T-helper 9 cell (primary cell): ENCODE results near the gene AKT1.
"Not testable (repeated sequence)": the region's sequence is repeated elsewhere in the genome, so short reads cannot be mapped to it uniquely, and the experiment has no call there.

ENCODE experiments used
- DNase-seq: peaks from one replicate; pipeline ENCODE4 v3.0.0-alpha.2; 2020

AKT1 gene

DNA sequence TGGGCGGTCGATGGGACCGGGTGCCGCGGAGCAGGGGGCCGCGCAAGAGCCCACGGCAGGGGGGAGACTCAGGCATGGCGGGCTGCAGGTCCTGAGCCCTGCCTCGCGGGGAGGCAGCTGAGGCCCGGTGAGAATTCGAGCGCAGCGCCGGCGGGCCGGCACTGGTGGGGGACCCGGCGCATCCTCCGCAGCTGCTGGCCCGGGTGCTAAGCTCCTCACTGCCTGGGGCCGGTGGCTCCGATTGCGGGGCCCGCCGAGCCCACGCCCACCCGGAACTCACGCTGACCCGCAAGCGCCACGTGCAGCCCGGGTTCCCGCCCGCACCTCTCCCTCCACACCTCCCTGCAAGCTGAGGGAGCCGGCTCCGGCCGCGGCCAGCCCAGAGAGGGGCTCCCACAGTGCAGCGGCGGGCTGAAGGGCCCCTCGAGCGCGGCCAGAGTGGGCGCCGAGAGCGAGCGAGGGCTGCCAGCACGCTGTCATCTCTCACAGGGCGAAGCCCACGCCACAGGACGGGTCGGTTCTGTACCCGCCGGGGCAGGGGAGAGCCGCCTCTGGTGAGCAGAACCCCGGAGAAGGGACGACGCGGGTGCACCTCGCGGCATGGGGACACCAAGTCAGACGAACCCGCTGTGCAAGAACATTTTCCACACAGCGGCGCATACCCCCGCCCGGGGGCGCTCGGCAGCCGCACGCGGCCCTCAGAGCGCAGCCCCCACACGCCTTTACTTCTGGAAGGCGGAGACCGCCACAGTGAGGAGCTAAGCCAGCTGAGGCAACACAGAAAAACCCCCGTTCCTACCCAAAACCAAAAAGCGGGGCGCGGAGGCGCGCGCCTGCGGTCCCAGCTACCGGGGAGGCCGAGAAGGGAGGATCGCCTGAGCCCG lies 43.8 kb downstream of the AKT1 start:
- no peak for DNase-seq

- DNase-seq = not testable (repeated sequence)
Measured at GRCh38 chr14:104750753-104751057, 44.8 kb downstream of the AKT1 start.

DNA sequence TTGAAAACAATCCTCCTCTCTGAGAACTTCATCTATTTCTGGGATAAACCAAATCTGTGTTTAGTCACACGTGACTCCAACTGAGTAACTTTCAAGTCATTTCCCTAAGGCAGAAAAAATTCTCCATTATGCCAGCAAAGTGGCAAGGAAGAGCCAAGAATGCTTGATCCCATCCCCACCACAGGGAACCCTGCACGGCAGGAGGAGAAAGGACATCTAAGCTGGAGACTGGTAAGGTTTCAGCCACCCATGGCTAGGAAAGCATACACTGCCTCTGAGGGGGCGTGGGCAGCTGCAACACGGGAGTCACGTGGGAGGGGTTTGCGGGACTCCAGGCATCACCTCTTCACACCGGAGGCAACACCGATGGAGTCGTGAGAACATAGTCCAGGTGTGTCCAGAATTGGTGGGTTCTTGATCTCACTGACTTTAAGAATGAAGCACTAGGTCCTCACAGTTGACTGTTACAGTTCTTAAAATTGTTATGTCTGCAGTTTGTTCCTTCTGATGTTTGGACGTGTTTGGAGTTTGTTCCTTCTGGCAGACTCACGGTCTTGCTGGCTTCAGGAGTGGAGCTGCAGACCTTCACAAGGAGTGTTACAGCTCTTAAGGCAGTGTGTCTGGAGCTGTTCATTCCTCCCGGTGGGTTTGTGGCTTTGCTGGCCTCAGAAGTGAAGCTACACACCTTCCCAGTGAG lies 45.3 kb downstream of the AKT1 start:
- no peak for DNase-seq

DNA sequence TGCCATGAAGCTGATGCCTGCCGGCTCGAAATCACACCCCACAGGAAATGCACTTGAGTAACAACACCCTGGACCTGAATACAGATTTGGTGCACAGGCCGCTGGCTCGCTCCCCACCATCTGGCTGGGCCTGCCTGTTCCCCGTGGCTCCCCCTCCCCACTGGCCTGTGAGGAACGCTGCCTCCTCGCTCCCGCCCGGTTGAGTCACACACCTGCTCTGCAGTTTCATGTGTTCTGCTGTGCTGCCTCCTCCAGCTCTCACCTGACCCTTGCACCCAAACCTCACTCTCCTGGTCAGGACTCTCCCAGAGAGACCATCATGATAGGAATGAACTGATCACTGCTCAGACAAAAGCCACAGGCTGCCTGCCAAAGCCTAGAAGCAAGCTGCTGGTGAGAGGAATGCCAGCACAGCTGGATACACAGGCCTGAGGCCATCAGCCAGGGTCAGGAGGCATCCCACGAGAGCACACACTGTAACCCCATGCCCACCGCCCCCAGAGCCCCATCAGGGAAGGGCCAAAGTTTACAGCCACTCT lies 46.4 kb downstream of the AKT1 start:
- DNase-seq = no peak

DNA sequence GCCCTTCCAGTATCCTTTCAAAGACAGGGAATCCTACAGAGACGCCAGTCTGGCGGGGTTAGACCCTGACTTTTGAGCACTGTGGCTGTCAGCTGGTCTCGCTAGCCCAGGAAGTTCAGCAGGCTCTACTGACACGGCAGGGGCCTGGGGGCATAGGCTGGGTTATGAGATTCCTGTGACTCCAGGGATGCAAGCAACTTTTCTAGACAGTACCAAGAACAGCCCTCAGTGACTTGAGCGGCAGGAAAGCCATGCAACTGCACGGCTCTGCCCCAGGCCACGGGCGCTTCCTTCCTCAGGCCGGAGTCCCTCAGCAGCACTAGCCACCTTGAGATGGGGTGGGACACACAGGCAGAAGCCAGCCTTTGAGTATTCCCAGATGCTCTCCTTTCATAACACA lies 47.7 kb downstream of the AKT1 start:
- DNase-seq = no peak

DNA sequence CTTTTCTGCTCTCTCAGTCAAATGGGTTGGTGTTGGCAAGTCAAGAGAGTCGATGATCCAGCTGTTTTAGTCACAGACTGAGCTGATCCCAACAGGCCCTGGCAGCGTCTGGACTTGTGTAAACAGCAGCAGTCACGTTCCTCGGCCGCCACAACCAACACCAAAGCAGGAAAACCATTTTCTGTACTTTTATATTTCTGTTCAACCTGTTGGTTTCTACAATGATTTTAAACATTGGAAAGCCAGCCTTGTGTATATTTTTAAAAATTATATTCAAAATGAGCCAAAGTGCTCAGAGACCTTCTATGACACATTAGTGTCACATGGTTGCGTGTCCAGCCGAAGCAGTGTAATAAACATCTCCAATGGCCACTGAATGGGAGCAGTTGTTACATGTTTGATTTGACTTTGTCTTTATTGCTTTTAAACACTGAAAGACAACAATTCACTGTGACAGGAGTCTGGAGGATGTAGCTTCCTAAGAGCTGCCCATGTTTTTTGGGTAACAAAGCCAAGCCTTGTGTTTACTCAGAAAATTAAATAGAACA lies 48.5 kb downstream of the AKT1 start:
- no peak for DNase-seq

DNA sequence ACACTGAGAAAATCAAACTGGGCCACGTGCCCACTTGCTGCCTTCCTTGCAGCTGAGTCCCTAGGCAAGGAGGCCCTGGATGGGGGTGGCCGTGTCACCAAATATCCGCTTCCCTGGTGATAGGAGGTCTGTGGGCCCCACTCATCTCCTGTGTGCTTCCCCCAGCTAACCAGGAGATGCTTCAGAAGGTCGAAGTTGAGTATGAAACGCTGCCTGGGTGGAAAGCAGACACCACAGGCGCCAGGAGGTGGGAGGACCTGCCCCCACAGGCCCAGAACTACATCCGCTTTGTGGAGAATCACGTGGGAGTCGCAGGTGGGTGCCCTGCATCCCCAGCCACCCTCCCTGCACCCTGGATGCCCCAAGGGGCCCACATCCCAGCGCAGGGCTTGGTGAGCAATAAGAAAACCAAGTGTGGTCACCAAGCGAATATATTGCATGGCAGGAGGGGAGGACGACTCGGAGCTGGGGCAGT lies 49.4 kb downstream of the AKT1 start:
- no peak for DNase-seq

DNA sequence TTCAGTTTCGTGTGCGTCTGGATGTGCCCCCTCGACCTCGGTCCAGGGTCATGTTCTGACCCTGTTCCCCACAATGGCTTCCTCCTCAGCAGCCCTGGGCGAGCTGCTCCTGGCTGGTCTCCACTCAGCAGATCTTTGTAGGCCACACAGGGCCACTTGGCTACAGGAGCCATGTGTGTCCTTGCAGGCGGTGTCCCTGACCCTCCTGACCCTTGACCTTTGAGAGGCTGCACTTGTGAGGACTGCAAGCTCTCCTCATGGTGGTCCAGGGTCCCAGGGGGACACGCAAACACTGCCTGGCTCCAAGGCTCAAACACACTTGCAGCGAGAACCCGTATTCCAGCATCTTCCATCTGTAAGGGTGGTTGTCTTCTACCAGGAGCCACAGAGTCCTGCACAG lies 50.1 kb downstream of the AKT1 start:
- DNase-seq = no peak

DNA sequence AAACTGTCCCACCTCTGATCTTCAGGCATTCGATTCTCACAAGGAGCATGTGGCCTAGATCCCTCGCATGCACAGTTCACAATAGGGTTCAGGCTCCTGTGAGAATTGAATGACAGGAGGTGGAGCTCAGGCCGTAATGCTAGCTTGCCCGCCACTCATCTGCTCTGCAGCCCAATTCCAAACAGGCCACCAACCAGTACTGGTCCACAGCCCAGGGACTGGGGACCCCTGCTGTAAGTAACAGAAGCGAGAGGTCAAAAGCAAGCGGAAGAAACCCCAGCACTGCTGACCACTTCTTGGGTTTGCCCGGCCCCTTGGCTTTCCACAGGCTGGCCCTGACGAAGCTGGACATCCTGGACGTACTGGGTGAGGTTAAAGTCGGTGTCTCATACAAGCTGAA lies 51.1 kb downstream of the AKT1 start:
- DNase-seq = no peak

DNA sequence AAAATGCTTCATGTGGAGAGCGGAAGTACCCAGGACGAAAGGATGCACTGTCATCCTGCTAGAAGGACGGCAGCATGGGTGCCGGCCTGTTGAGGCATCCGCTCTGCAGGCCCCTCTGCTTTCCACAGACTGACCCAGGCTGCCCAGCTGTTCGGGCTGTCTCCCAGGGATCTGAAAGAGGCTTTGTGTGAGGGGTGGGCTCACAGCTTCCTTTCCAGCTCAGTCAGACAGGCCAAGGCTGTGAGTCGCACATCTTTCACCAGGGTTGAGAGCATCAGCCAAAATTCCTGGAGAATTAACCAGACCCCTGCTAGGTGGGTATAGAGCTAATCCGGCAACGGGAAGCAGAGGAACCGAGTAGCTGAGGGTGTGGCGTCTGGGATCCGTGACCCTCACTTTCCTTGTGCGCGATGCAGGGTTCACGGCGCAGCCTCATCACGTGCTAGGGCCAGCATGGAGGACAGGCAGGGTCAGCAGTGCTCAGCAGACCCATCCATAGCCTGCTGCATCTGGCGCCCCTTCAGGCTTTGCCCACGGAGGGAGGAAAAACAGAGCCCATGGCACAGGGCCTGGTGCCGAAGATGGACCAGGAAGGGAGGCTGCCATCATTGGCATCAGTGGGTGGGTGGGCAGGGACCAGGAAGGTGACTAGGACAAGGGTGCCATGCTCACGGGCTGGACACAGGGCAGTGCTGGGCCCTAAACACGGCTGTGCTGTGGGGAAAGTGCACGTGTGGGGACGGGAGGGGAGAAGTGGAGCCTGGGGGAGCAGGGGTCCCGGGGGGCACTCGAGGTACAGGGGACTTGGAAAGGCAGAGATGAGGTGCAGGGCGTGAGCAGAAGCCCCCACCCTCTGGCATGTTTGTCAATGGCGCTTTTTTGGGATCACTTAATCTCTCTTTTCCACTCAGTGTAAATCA lies 51.8 kb downstream of the AKT1 start:
- no peak for DNase-seq

DNA sequence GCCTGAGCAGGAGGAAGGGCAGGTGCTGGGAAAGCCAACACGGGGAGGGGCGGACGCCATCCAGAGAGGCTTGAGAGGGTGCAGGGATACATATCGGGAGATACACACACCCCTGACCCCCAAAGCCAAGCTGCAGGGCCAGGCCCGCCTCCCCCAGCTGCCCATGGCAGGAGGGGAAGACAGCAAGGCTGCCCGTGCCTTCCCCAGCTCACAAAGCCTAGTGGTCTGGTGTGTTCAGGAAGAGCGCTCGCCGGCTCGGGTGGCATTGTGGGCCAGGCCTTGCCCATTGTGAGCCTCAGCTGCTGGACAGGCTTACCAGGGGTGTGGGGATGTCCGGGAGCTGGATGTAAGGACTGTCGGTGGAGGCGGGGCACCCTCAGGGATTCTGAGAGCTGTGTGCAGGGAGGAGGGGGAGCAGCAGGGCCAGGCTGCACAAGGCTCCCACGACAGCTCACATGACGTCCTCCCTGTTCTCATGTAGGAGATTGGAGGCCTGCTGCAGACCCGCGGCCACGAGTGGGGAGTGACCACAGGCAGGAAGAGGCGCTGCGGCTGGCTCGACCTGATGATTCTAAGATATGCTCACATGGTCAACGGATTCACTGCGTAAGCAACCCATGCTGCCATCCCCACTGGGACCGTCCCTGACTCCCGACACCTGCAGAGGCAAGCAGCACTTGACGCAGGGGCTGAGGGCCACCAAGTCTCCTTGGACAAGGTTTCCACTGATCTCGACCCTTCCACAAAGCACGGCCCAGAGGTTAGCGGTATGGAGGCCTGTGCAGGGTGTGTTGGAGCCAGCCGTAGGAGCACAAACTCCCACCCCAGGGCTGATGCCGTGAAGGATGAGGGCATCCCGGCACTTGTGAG lies 52.7 kb downstream of the AKT1 start:
- no peak for DNase-seq

GRCh38 chr14:104741803-104742251 lies 53.7 kb downstream of the AKT1 start:
- DNase-seq = no peak

GRCh38 chr14:104741108-104741802 lies 54.3 kb downstream of the AKT1 start:
- DNase-seq = no peak

DNA sequence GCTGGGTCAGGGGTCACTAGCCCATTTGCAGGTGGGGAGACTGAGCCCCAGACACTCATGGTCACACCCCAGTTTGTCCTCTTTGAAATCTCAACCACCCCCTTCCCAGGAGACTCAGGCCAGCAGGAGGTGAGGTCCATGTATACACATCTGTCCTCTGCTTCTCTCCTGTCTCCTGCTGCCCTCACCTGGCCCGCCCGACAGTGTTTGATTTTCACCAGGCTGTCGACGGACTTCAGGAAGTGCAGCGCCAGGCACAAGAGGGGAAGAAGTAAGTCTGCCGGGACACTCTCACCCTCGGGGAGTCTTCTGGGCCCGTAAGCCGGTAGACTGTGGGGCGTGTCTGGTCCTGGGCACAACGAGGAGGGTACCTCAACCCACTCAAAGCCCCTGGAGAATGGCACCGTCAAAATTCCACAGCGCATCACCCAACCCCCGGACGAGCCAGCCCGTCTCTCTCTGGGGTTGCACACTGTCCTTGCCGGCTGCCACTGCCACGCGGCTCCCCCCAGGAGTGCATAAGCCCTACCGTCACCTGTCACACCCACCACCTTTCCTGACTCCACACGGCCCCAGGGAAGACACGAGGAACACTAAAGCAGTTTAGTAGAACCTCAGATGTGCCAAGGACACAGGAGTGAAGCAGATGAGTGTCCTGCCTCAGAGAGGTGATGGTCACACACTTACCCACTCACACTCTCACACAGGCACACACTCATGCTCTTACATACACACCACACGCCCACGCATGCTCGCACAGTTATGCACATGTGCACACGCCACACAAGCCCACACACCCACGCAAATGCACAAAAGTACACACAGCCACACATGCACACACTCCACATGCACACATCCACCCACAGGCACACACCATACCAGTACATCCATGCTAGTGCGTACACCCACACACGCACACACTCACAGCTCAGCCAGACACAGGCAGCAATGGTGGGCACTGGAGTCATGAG lies 55.7 kb downstream of the AKT1 start:
- DNase-seq = no peak

DNA sequence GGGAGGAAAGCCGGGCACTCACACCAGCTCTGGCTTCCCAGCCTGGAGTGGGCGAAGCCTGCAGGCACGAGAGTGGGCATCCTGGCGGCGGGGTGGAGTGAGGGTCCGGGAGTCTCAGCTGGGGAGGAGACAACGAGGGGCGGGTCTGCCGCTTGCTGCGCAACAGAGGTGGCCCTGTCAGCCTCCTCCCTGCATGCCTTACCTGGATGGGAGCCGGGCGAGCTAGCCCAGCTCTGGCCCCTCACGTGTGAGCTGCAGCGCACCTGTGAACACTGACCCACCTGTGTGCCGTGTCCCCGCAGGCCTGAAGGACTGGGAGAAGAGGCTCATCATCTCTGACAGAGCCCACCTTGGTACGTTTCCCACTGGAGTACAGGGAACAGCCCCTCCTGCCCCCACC lies 56.5 kb downstream of the AKT1 start:
- DNase-seq = no peak

DNA sequence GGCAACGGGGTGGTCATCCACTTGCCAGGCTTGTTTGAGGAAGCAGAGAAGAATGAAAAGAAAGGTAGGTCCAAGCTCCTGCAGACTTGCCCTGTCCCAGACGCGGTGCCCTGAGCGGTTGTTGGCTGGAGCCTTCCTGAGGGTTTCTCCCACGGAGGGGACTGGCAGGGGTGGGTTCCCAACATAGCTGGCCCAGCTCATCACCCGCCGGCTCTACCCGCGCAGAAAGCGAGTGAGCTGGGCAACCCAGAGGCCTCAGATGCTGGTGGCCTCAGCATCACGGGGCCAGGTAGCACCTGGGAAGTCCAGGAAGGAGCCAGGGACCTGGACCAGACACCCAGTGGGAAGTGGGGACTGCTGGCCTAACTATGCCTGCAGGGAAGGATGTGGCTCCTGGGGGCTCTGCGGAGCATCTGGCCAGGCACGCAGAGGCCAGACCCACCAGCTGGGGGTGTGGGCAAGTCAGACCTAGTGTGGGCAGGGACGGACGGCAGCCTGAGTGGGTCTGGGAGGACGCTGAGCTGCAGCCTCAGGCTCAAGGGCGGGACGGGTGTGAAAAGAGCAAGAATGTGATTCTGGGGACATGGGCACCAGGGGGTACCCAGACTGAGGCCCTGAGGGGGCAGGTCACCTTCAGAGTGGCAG lies 57.1 kb downstream of the AKT1 start:
- no peak for DNase-seq

DNA sequence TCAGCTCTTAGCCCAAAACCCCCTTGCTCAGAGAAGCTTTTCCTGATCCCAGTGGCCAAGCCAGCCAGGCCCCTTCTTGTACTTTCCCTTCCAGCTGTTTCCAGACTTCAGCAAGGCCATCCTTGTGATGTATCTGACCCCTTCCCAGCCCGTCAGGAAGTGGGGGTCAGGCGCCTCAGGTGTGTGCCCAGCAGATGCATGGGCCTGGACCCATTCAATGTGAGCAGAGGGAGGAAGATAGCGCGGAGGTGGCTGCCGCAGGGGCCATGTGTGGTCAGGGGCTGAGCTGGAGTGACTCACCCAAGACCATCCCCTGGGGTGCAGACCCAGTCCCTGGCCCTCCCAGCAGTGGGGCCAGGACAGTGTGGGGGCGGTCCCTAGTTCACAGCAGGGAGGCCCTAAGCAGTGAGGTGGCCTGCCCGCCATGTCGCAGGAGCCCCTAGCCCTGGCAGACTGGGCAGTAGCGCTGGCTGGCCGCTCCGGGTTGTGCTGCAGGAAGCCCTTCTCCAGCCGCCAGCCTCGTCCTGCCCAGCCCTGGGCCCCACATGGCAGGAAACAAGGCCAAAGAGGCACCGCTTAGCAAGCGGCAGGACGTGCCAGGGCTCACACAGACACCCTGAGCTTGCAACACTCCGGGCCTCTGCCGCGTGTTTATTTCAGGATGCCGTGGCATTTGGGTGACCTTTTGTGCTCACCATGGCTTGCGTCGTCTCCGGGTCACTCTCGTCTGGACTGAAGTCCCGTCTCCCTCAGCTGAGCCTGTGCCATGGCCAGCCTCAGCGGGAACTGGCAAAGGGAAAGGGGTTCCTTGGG lies 59.5 kb downstream of the AKT1 start:
- no peak for DNase-seq
